ENCODE measurements around the gene SLC8A1. TPM values are rescaled to one million over a fixed set of nuclear protein-coding genes. Genes with fewer than 3 reads are reported as not detected.
A peak's percentile ranks its signal among the peaks of the same experiment; 100 is the strongest.

SLC8A1 gene
- total RNA-seq, 1 experiment from 2014 or later = 11.1 TPM

GRCh38 chr2:40289771-40290404, 162.0 kb downstream of the SLC8A1 start:
- Histone ChIP-seq H3K9me3 (no peaks in the 10 kb centered on the region), H3K4me3 (no peak overlapping the region), H3K27me3 (no peaks in the 10 kb centered on the region), H3K36me3 (no peaks in the 10 kb centered on the region)
- no peak for DNase-seq

- DNase-seq = no peak
- no peaks in the 10 kb centered on the region for H3K27me3 ChIP-seq
- no peak overlapping the region for H3K4me3 ChIP-seq
- H3K9me3 ChIP-seq = no peaks in the 10 kb centered on the region
- no peaks in the 10 kb centered on the region for H3K36me3 ChIP-seq
These were observed 164.1 kb downstream of the SLC8A1 start for GRCh38 chr2:40287773-40288172.

- no peaks in the 10 kb centered on the region for H3K36me3 ChIP-seq
- no peaks in the 10 kb centered on the region for H3K27me3 ChIP-seq
- peak; percentile 10 for DNase-seq
- no peak overlapping the region for H3K4me3 ChIP-seq
- H3K9me3 ChIP-seq = no peaks in the 10 kb centered on the region
These were observed 164.7 kb downstream of the SLC8A1 start for GRCh38 chr2:40287195-40287594.

DNA sequence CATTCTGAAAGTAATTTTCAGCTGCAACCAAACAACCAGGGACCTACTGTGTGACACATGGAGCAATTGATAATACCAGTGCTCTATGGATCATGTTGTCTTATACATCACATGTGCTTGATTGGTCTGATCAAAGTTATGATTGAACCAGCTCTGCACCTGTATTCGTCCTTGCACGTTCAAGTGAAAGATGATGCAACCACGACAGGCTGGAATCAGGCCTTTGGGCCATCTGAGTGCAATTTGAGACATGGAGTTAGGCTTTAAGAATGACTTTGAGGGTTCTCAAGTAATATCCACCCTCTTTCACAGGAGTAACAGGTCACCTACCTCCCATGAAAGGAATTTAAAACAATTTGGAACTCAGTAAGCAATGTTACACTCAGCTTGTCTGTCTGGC, 165.2 kb downstream of the SLC8A1 start:
- no peaks in the 10 kb centered on the region for H3K27me3 ChIP-seq
- H3K9me3 ChIP-seq = no peaks in the 10 kb centered on the region
- H3K36me3 ChIP-seq = no peaks in the 10 kb centered on the region
- no peak for DNase-seq
- no peak overlapping the region for H3K4me3 ChIP-seq

DNA sequence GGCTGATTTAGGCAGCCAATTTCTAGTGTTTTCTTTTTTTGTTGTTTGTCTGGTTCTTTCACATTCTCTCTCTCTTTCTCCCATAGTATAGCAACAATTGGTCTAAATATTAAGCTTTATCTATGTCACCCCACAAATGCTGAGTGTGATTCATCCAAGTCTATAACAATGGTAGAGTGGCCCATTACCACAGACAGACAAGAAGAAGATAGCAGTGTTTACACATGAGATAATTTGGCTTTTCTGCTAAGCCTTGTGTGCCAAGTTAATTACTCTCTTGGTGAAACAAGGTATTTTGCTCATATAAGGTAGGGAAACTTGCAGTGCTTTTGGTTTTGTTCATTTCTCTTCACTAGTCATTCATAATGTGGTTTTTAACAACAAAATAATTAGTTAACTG, 166.5 kb downstream of the SLC8A1 start:
- no peaks in the 10 kb centered on the region for H3K27me3 ChIP-seq
- no peak overlapping the region for H3K4me3 ChIP-seq
- no peaks in the 10 kb centered on the region for H3K9me3 ChIP-seq
- H3K36me3 ChIP-seq = no peaks in the 10 kb centered on the region
- no peak for DNase-seq

GRCh38 chr2:40284797-40285196, 167.1 kb downstream of the SLC8A1 start:
- Histone ChIP-seq H3K4me3 (no peak overlapping the region), H3K27me3 (no peaks in the 10 kb centered on the region), H3K36me3 (no peaks in the 10 kb centered on the region), H3K9me3 (no peaks in the 10 kb centered on the region)
- no peak for DNase-seq

DNA sequence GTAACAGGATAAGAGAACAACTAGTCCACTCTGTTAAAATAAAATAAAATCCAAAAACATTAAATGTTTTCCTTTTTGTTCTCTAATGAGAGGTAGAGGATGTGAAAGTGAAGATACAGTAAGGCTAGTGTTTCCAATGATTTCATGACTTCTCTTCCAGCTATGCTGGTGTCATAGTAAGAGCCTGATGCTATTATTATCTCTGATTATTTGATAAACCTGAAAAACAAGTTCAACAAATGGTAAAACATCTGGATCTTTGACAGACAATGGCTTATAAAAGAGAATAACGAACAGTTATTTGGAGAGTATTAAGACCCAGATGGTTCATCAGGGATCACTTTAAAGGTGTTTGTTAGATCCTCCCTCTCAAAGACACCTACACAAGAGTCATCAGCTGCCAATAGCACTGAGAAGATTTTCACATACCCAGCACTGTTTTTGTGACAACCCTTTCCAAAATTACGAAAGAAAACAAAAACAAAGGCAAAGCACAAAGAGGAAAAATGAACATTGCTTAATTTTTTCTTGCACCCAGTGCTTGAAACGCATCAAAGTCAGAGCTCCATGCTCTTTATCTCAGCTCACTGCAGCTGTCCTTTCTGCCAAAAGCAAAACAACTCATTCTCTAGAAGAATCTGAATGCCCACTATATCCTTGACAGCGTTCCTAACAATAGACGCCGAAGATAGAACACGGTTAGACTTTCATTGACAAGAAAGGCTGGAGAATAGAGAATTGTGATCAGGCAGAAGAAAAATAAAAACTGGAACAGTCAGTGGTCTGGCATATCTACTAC, 168.6 kb downstream of the SLC8A1 start:
- H3K36me3 ChIP-seq = no peaks in the 10 kb centered on the region
- DNase-seq = no peak
- no peak overlapping the region for H3K4me3 ChIP-seq
- no peaks in the 10 kb centered on the region for H3K27me3 ChIP-seq
- no peaks in the 10 kb centered on the region for H3K9me3 ChIP-seq

GRCh38 chr2:40282428-40282827, 169.5 kb downstream of the SLC8A1 start:
- peak overlapping the region; percentile 11 for H3K4me3 ChIP-seq
- H3K27me3 ChIP-seq = no peaks in the 10 kb centered on the region
- H3K9me3 ChIP-seq = no peaks in the 10 kb centered on the region
- DNase-seq = no peak
- no peaks in the 10 kb centered on the region for H3K36me3 ChIP-seq

DNA sequence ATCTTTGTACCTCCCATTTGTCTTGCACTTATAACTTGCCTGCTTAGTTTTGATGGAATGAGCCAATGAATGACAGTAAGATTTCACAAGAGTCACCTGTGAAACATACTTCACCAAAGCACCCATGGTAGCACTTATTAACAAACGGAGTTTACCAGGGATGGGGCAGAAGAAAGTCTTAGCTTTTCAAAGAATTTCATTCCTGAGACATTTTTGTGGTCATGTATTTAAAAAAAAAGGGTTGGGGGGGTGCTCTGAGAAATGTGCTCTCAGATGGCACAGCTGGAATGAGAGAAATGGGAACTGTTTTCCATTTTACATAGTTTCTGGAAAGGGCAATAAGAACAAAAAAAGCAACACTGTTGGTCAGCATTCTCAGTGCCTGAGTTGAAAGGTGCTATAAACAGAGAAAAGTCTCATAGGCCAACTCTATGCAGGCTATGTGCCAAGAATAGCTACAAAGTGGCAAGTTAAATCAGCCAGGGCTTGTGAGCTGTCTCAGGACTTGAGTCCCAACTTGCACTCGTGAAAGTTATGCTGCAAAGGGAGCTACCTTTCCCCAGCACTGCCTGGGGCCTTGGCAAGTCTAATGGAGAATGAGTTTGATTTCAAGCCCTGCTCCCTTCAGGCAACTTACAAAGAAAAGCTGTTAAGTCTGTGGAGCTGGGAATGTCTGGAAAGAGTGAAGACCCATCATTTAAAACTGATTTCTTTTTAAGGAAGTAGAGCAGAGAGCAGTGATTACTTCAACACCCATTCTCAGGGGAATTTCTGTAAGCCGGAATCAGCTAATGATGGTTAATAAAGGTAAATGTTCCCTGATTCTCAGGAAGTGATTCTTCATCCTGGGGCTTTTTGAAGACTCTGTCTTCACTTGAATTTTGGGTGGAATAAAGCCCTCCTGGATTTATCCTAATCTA, 170.6 kb downstream of the SLC8A1 start:
- DNase-seq = peak; percentile 64
- Histone ChIP-seq H3K27me3 (no peaks in the 10 kb centered on the region), H3K36me3 (no peaks in the 10 kb centered on the region), H3K4me3 (no peak overlapping the region), H3K9me3 (no peaks in the 10 kb centered on the region)

DNA sequence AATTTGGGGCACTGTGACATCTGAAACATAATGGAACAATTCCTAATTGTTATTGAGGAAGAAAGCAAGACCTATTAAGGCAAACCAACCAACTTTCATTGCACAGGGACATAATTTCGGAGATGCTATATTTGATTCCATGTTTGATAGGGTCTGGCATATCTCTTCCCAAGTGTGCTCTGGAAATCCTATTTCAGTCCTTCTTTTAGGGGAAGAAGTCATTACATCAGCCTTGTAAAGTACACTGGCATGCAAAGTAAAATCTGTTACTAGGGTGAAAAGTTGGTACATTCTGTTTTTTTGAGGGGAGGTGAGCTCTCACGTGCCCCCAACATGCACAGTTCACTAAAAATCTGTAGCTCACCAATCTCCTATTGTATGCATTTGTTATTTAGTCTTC, 172.4 kb downstream of the SLC8A1 start:
- no peaks in the 10 kb centered on the region for H3K36me3 ChIP-seq
- no peaks in the 10 kb centered on the region for H3K27me3 ChIP-seq
- no peaks in the 10 kb centered on the region for H3K9me3 ChIP-seq
- no peak for DNase-seq
- H3K4me3 ChIP-seq = peak overlapping the region; percentile 19

- Histone ChIP-seq H3K4me3 (peak overlapping the region; percentile 19), H3K9me3 (no peaks in the 10 kb centered on the region), H3K36me3 (no peaks in the 10 kb centered on the region), H3K27me3 (no peaks in the 10 kb centered on the region)
- no peak for DNase-seq
These were observed 172.9 kb downstream of the SLC8A1 start for GRCh38 chr2:40279001-40279400.

DNA sequence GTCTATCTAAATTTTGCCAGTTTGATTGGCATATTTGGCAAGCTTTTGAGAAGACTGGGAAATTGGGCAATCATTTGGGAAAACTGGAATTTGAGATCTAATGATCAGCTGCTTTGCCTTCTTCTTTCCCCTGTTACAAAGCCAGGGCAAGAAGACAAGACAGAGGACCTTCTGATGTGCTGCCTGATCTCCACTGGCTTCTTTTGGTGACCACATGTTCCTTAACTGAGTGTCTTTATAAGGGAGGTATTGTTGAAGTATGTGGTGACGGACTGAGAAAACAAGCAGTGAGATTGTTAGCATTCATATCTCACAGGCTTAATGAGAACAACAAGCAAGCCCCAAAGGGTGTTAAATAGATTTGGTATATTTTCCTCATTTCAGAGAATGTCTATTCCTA, 175.8 kb downstream of the SLC8A1 start:
- Histone ChIP-seq H3K36me3 (no peaks in the 10 kb centered on the region), H3K4me3 (no peak overlapping the region), H3K9me3 (no peaks in the 10 kb centered on the region), H3K27me3 (no peaks in the 10 kb centered on the region)
- DNase-seq = no peak

DNA sequence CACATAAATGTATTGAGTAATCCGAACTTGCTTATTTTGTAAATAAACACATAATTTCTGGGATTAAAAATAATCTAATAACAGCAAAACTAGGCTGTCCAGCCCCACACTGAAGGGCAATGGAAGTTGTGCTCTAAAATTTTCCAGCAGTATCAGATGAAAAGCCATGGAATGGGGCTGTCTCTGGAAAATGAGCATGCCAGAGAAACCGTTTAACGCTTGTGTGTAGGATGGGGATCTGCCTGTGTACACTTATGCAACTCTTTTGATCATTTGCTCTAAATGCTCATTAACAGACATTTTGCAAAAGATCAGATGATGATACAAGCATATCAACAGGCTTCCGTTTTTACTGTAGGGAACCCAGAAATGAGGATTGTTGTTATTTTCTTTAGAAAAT, 177.6 kb downstream of the SLC8A1 start:
- no peak for DNase-seq
- Histone ChIP-seq H3K4me3 (no peak overlapping the region), H3K27me3 (no peaks in the 10 kb centered on the region), H3K36me3 (no peaks in the 10 kb centered on the region), H3K9me3 (no peaks in the 10 kb centered on the region)

- H3K27me3 ChIP-seq = no peaks in the 10 kb centered on the region
- H3K9me3 ChIP-seq = no peaks in the 10 kb centered on the region
- H3K4me3 ChIP-seq = no peak overlapping the region
- no peak for DNase-seq
- H3K36me3 ChIP-seq = no peaks in the 10 kb centered on the region
These were observed 178.1 kb downstream of the SLC8A1 start for GRCh38 chr2:40273734-40274182.

DNA sequence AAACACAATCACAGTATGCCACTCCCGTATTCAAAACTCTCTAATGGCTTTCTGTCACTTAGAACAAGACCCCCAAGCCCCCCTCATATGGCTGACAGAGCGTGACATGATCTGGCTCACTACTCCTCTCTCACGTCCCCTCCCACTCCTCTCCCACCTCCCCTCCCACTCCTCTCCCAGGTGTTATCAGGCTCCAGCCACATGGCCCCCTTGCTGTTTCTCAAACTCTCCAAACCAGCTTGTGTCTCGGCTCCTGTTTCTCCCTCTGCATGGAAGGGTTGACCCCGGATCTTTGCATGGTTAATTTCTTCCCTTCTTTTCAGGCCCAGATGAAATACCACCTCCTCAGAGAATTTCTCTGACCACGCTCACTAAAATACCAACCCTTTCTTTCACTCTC, 180.8 kb downstream of the SLC8A1 start:
- H3K36me3 ChIP-seq = no peaks in the 10 kb centered on the region
- H3K9me3 ChIP-seq = no peaks in the 10 kb centered on the region
- H3K27me3 ChIP-seq = no peaks in the 10 kb centered on the region
- no peak overlapping the region for H3K4me3 ChIP-seq
- no peak for DNase-seq

GRCh38 chr2:40270372-40270771, 181.5 kb downstream of the SLC8A1 start:
- no peak for DNase-seq
- Histone ChIP-seq H3K4me3 (no peak overlapping the region), H3K27me3 (no peaks in the 10 kb centered on the region), H3K9me3 (no peaks in the 10 kb centered on the region), H3K36me3 (no peaks in the 10 kb centered on the region)

DNA sequence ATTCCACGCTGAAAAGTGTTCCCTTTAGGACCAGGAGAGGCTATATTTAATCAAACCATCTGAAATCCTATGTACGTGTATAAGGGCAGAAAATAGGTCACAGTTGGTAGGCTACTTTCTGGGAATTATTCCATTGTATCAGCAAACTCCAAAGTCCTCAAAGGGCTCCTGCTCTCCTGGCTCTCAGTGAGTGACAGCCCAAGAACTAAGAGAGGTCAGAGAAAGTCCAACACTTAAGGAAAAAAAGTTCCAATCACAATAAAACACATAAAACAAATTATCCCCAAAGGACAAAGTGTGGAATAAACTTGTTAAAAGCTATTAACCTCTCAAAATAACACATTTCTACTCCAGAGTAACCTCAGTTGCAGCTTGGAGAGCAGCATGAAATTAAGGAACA, 183.3 kb downstream of the SLC8A1 start:
- Histone ChIP-seq H3K27me3 (no peaks in the 10 kb centered on the region), H3K36me3 (no peaks in the 10 kb centered on the region), H3K9me3 (no peaks in the 10 kb centered on the region), H3K4me3 (no peak overlapping the region)
- DNase-seq = no peak
